ENCODE data around the gene PACS1. TPM values are rescaled to one million over a fixed set of nuclear protein-coding genes. Genes with fewer than 3 reads are reported as not detected.

PACS1 gene
- total RNA-seq, 2 experiments from 2014 or later: 76.3 to 78.3 TPM

- DNase-seq (no peak), ATAC-seq (no peak)
- H3K4me1 Mint-ChIP-seq (ENCODE audit: low read depth): peaks cover 40% of the 10 kb centered on the region
- peaks cover 12% of the 10 kb centered on the region for H3K36me3 Mint-ChIP-seq (ENCODE audit: low read depth)
- peak within 1 kb of the TSS; percentile 48 for H3K4me3 Mint-ChIP-seq
- ChIA-PET POLR2A (interaction anchor here (1.3 kb wide), 1 partner anchor 46 kb away, joined by 3 read pairs; the partner anchor contains the start of gene BANF1), CTCF (interaction anchor here (1.0 to 7.7 kb wide), 7 partner anchors 10 to 78 kb away, joined by 3 to 133 read pairs (median 5); partner anchors contain the start of genes CST6 and PACS1)
- peaks cover 7% of the 10 kb centered on the region for H3K27me3 Mint-ChIP-seq
- H3K9me3 Mint-ChIP-seq: no peaks in the 10 kb centered on the region
- intact Hi-C loops (cut with micrococcal nuclease): no loop called here
- no peak within 1 kb of the TSS for H3K27ac Mint-ChIP-seq
- no peak for TF ChIP-seq CTCF (IDR thresholded peaks at IDR 0.05)
Measured at GRCh38 chr11:66048547-66049323, 21.3 kb upstream of the PACS1 start, which contains the start of gene GAL3ST3. Gene GAL3ST3, minus strand, starts transcription at chr11:66049161. Its CDS starts 3,746 bp downstream, at chr11:66045415.

- peaks cover 7% of the 10 kb centered on the region for H3K27me3 Mint-ChIP-seq
- peaks cover 37% of the 10 kb centered on the region for H3K4me1 Mint-ChIP-seq (ENCODE audit: low read depth)
- ATAC-seq (no peak), DNase-seq (peak; percentile 22)
- intact Hi-C loops (cut with micrococcal nuclease): no loop called here
- peak overlapping the region; percentile 94 for H3K4me3 Mint-ChIP-seq
- ChIA-PET POLR2A (interaction anchor here (2.2 to 10.4 kb wide), 2 partner anchors 17 to 48 kb away, joined by 7 to 131 read pairs; partner anchors contain the start of genes BANF1, EIF1AD and PACS1), CTCF (interaction anchor here (1.3 to 7.7 kb wide), 5 partner anchors 16 to 340 kb away, joined by 3 to 133 read pairs (median 9); partner anchors contain the start of genes CCDC85B and PACS1)
- H3K36me3 Mint-ChIP-seq (ENCODE audit: low read depth): peaks cover 25% of the 10 kb centered on the region
- H3K9me3 Mint-ChIP-seq: no peaks in the 10 kb centered on the region
- H3K27ac Mint-ChIP-seq: peak overlapping the region; percentile 86
- TF ChIP-seq CTCF (IDR thresholded peaks at IDR 0.05): no peak
Measured at GRCh38 chr11:66050581-66051231, 19.4 kb upstream of the PACS1 start.

GRCh38 chr11:66051371-66051765, 18.7 kb upstream of the PACS1 start:
- peaks cover 29% of the 10 kb centered on the region for H3K36me3 Mint-ChIP-seq (ENCODE audit: low read depth)
- intact Hi-C loops (cut with micrococcal nuclease): no loop called here
- H3K27me3 Mint-ChIP-seq: peaks cover 7% of the 10 kb centered on the region
- H3K9me3 Mint-ChIP-seq: no peaks in the 10 kb centered on the region
- POLR2A ChIA-PET: interaction anchor here (2.0 to 10.4 kb wide), 4 partner anchors 16 to 49 kb away, joined by 7 to 131 read pairs (median 9); partner anchors contain the start of genes BANF1, CST6, EIF1AD and PACS1
- CTCF ChIA-PET: interaction anchor here (1.3 to 9.9 kb wide), 7 partner anchors 6 to 340 kb away, joined by 3 to 133 read pairs (median 9); partner anchors contain the start of genes CCDC85B and PACS1
- ATAC-seq (no peak), DNase-seq (no peak)
- peaks cover 34% of the 10 kb centered on the region for H3K4me1 Mint-ChIP-seq (ENCODE audit: low read depth)
- H3K4me3 Mint-ChIP-seq: peak overlapping the region; percentile 94
- TF ChIP-seq CTCF (IDR thresholded peaks at IDR 0.05): no peak
- peak overlapping the region; percentile 86 for H3K27ac Mint-ChIP-seq

GRCh38 chr11:66051766-66052663, 18.1 kb upstream of the PACS1 start, which contains the start of gene SF3B2:
Gene SF3B2, plus strand, starts transcription at chr11:66052364. Its CDS starts 21 bp downstream, at chr11:66052385.
- no peak for TF ChIP-seq CTCF (IDR thresholded peaks at IDR 0.05)
- DNase-seq (peak; percentile 98), ATAC-seq (peak; percentile 99)
- Mint-ChIP-seq H3K27me3 (peaks cover 7% of the 10 kb centered on the region), H3K9me3 (no peaks in the 10 kb centered on the region), H3K36me3 (ENCODE audit: low read depth) (peaks cover 34% of the 10 kb centered on the region), H3K27ac (peak within 1 kb of the TSS; percentile 92), H3K4me3 (peak within 1 kb of the TSS; percentile 94), H3K4me1 (ENCODE audit: low read depth) (peaks cover 34% of the 10 kb centered on the region)
- CTCF ChIA-PET: interaction anchor here (0.7 to 9.9 kb wide), 8 partner anchors 7 to 341 kb away, joined by 3 to 133 read pairs (median 8); partner anchors contain the start of genes CCDC85B and PACS1
- POLR2A ChIA-PET: interaction anchor here (0.6 to 10.4 kb wide), 7 partner anchors 15 to 135 kb away, joined by 3 to 131 read pairs (median 7); partner anchors contain the start of genes BANF1, CST6, EIF1AD and PACS1
- intact Hi-C loops (cut with micrococcal nuclease): no loop called here

Measured in activated CD8-positive, alpha-beta T cell treated with anti-CD3 and anti-CD28 coated beads for 36 hours (primary cell).